Measurements from ENCODE around the gene CD63.
A peak's percentile ranks its signal among the peaks of the same experiment; 100 is the strongest.

The CD63 gene

DNA sequence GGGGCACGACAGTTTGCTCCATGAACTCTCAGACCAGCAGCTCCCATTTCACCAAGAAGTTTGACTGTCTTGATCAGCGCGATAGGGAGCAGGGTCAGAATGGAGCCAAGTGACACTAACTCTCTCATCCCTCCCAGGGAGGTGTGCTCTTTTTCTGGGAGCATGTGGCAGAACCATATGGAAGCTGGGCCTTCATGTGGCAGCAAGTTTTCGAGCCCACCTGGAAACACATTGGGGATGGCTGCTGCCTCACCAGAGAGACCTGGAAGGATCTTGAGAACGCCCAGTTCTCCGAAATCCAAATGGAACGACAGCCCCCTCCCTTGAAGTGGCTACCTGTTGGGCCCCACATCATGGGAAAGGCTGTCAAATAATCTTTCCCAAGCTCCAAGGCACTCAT, 45.1 kb downstream of the CD63 start:
- no peak for TF ChIP-seq CTCF (IDR thresholded peaks at IDR 0.05; ENCODE audit: low read depth, low read length)
- DNase-seq (ENCODE audit: extremely low read depth, low read depth), result no peak

- no peak for DNase-seq (ENCODE audit: extremely low read depth, low read depth)
- TF ChIP-seq CTCF (IDR thresholded peaks at IDR 0.05; ENCODE audit: low read depth, low read length), result no peak
Observed at GRCh38 chr12:55682087-55682796, 46.6 kb downstream of the CD63 start.

DNA sequence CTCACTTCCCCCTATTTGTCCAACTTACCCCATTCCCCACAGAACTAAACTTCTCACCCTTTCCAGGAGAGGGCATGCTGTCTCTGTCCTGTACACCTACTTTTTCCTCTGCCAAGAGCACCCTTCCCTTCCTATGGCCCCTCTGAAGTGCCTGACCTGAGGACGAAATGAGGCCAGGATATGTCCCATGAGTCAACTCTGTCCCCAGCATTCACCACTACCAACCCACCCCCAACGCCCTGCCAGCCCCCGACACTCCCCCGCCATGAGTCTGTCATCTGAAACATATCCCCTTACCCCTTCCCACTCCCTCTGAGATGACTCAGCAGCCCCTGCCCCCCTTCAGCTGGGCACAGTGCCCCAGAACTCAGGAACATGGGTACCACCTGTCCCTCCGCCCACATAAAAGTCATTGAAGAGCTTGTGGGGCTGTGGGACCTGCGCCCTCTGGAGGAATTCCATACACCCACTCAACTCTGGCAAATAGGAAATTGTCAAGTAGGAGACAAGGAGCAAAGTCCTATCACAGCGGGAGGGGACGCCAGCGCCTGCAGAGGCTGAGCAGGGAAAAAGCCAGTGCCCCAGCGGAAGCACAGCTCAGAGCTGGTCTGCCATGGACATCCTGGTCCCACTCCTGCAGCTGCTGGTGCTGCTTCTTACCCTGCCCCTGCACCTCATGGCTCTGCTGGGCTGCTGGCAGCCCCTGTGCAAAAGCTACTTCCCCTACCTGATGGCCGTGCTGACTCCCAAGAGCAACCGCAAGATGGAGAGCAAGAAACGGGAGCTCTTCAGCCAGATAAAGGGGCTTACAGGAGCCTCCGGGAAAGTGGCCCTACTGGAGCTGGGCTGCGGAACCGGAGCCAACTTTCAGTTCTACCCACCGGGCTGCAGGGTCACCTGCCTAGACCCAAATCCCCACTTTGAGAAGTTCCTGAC, 47.4 kb downstream of the CD63 start:
- peak; percentile 36 for TF ChIP-seq CTCF (IDR thresholded peaks at IDR 0.05; ENCODE audit: low read depth, low read length)
- peak; percentile 12 for DNase-seq (ENCODE audit: extremely low read depth, low read depth)

- TF ChIP-seq CTCF (IDR thresholded peaks at IDR 0.05; ENCODE audit: low read depth, low read length), result no peak
- DNase-seq (ENCODE audit: extremely low read depth, low read depth), result no peak
Observed at GRCh38 chr12:55679691-55680090, 49.1 kb downstream of the CD63 start.

DNA sequence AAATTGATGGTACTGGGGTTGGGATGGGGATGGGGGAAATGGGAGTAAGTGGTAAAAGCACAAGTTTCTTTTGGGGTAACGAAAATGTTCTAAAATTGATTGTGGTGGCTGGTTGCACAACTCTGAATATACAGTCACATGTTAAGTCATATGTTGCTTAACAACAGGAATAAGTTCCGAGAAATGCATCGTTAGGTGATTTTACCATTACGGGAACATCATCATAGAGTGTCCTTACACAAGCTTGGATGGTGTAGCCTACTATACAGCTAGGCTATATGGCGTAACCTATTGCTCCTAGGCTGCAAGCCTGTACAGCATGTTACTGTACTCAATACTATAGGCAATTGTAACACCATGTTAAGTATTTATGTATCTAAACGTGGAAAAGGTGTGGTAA, 52.1 kb downstream of the CD63 start:
- DNase-seq (ENCODE audit: extremely low read depth, low read depth), result no peak
- TF ChIP-seq CTCF (IDR thresholded peaks at IDR 0.05; ENCODE audit: low read depth, low read length), result no peak

- no peak for TF ChIP-seq CTCF (IDR thresholded peaks at IDR 0.05; ENCODE audit: low read depth, low read length)
- DNase-seq (ENCODE audit: extremely low read depth, low read depth), result no peak
Observed at GRCh38 chr12:55675666-55676065, 53.1 kb downstream of the CD63 start.
